Measurements from ENCODE around the gene NOL3. TPM values are rescaled to one million over a fixed set of nuclear protein-coding genes. Genes with fewer than 3 reads are reported as not detected.

NOL3 gene
- total and polyA plus RNA-seq, 2 of the 13 experiments (the other 11 are each of a cell fraction or from before 2014, with no cell fraction given) = 5.7 to 20.5 TPM

DNA sequence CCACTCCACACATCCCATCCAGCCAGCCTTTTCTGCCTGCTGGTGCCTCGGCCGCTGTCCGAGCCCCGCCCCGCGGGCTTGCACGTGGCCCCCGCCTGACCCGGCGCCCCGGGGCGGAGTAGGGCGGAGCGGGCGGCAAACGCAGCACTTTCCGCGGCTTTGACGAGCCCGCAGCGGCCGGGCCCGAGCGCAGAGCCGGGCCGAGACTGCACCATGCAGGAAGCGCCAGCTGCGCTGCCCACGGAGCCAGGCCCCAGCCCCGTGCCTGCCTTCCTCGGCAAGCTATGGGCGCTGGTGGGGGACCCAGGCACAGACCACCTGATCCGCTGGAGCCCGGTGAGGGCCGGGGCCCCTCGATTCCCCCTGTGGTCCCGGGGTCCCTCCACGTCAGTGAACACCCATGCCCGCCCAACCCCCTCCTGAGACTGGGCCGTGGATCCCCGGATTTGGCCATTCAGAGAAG is 5.7 kb upstream of the NOL3 start, which contains the start of gene HSF4 (continued):
- TF ChIP-seq ZBTB49 (CRISPR knock-in tag; IDR thresholded peaks at IDR 0.05; ENCODE audit: borderline replicate concordance) (no peak), ARNT (IDR thresholded peaks at IDR 0.05) (no peak), CENPX (CRISPR knock-in tag; IDR thresholded peaks at IDR 0.05) (0 out of 2 replicates have a peak, but pooled peaks have one; percentile 78), ZNF121 (CRISPR knock-in tag; IDR thresholded peaks at IDR 0.05) (peak; percentile 77; the same call in 1 of the 2 replicates), TFE3 (CRISPR knock-in tag; IDR thresholded peaks at IDR 0.05) (peak; percentile 71), ZNF720 (CRISPR knock-in tag; IDR thresholded peaks at IDR 0.05) (no peak), ZNF138 (CRISPR knock-in tag; IDR thresholded peaks at IDR 0.05; ENCODE audit: low read depth) (no peak), ZFP36L2 (CRISPR knock-in tag; IDR thresholded peaks at IDR 0.05) (no peak), SKI (IDR thresholded peaks at IDR 0.05; ENCODE audit: partially characterized antibody) (no peak), IRF2 (CRISPR knock-in tag; IDR thresholded peaks at IDR 0.05) (peak; percentile 84; the same call in 1 of the 2 replicates), ZBTB34 (CRISPR knock-in tag; IDR thresholded peaks at IDR 0.05) (peak; percentile 77), ZNF83 (CRISPR knock-in tag; IDR thresholded peaks at IDR 0.05; ENCODE audit: borderline replicate concordance) (no peak)
- TF ChIP-seq, protein P1, sequence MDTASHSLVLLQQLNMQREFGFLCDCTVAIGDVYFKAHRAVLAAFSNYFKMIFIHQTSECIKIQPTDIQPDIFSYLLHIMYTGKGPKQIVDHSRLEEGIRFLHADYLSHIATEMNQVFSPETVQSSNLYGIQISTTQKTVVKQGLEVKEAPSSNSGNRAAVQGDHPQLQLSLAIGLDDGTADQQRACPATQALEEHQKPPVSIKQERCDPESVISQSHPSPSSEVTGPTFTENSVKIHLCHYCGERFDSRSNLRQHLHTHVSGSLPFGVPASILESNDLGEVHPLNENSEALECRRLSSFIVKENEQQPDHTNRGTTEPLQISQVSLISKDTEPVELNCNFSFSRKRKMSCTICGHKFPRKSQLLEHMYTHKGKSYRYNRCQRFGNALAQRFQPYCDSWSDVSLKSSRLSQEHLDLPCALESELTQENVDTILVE (CRISPR knock-in tag; IDR thresholded peaks at IDR 0.05) = no peak; the same call in 1 of the 2 replicates
- TF ChIP-seq, protein P2, sequence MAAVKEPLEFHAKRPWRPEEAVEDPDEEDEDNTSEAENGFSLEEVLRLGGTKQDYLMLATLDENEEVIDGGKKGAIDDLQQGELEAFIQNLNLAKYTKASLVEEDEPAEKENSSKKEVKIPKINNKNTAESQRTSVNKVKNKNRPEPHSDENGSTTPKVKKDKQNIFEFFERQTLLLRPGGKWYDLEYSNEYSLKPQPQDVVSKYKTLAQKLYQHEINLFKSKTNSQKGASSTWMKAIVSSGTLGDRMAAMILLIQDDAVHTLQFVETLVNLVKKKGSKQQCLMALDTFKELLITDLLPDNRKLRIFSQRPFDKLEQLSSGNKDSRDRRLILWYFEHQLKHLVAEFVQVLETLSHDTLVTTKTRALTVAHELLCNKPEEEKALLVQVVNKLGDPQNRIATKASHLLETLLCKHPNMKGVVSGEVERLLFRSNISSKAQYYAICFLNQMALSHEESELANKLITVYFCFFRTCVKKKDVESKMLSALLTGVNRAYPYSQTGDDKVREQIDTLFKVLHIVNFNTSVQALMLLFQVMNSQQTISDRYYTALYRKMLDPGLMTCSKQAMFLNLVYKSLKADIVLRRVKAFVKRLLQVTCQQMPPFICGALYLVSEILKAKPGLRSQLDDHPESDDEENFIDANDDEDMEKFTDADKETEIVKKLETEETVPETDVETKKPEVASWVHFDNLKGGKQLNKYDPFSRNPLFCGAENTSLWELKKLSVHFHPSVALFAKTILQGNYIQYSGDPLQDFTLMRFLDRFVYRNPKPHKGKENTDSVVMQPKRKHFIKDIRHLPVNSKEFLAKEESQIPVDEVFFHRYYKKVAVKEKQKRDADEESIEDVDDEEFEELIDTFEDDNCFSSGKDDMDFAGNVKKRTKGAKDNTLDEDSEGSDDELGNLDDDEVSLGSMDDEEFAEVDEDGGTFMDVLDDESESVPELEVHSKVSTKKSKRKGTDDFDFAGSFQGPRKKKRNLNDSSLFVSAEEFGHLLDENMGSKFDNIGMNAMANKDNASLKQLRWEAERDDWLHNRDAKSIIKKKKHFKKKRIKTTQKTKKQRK (IDR thresholded peaks at IDR 0.05; ENCODE audit: low read length) = no peak
- TF ChIP-seq, protein P3, sequence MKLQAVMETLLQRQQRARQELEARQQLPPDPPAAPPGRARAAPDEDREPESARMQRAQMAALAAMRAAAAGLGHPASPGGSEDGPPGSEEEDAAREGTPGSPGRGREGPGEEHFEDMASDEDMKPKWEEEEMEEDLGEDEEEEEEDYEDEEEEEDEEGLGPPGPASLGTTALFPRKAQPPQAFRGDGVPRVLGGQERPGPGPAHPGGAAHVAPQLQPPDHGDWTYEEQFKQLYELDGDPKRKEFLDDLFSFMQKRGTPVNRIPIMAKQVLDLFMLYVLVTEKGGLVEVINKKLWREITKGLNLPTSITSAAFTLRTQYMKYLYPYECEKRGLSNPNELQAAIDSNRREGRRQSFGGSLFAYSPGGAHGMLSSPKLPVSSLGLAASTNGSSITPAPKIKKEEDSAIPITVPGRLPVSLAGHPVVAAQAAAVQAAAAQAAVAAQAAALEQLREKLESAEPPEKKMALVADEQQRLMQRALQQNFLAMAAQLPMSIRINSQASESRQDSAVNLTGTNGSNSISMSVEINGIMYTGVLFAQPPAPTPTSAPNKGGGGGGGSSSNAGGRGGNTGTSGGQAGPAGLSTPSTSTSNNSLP (IDR thresholded peaks at IDR 0.05; ENCODE audit: low read depth, low read length) = no peak
- TF ChIP-seq, protein P4, sequence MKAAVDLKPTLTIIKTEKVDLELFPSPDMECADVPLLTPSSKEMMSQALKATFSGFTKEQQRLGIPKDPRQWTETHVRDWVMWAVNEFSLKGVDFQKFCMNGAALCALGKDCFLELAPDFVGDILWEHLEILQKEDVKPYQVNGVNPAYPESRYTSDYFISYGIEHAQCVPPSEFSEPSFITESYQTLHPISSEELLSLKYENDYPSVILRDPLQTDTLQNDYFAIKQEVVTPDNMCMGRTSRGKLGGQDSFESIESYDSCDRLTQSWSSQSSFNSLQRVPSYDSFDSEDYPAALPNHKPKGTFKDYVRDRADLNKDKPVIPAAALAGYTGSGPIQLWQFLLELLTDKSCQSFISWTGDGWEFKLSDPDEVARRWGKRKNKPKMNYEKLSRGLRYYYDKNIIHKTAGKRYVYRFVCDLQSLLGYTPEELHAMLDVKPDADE (CRISPR knock-in tag; IDR thresholded peaks at IDR 0.05) = no peak
